Fibroblast of skin of scalp (primary cell): ENCODE results near the gene PITHD1.
"Not testable (repeated sequence)": the region's sequence is repeated elsewhere in the genome, so short reads cannot be mapped to it uniquely, and the experiment has no call there.

Experiments used
- DNase-seq: peaks from one replicate; pipeline ENCODE4 v3.0.0-alpha.2; 2013

Gene PITHD1

GRCh38 chr1:23826590-23826989, 48.4 kb downstream of the PITHD1 start:
- not testable (repeated sequence) for DNase-seq

DNA sequence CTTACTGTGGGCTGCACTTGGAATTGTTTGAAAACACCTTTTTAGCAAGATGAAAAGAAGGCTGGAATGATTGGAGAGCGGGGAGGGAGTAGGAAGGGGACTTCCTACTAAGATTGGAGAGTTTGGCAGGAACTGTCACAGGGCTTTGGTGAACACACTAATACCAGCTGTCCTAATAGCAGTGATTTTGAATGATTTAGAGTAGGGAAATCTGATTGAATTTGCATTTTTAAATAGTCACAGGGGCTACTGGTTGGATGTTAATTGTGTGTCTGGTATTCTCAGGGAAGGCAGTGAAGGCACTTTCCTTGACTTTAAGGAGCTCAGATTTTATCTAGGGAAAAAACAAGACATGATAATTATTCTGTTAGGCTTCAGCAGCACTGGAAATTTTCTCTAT, 49.5 kb downstream of the PITHD1 start:
- no peak for DNase-seq

DNA sequence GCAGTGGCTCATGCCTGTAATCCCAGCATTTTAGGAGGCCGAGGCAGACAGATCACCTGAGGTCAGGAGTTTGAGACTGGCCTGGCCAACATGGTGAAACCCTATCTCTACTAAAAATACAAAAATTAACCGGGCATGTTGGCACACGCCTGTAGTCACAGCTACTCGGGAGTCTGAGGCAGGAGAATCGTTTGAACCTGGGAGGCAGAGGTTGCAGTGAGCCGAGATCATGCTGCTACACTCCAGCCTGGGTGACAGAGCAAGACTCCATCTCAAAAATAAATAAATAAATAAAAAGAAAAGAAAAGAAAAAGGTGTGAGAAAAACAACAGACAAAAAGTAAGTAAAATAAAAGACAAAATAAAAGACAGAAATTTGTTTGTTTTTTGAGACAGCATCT, 55.9 kb downstream of the PITHD1 start:
- DNase-seq = not testable (repeated sequence)

DNA sequence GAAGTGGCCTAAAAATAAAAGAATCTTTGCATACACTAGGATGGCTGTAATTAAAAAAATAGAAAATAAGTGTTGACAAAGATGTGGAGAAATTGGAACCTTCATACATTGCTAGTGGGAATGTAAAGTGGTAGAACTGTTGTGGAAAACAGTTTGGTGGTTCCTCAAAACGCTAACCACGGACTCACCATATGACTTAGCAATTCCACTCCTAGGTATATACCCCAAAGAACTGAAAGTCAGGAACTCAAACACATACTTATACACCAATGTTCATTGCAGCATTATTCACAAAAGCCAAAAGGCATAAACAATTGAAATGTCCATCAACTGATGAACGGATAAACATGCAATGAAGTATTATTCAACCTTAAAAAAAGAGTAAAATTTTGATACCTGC, 57.8 kb downstream of the PITHD1 start:
- DNase-seq = no peak
